Colonic mucosa (tissue), 4 donors: ENCODE measurements around the gene PAH. TPM values are rescaled to one million over a fixed set of nuclear protein-coding genes. Genes with fewer than 3 reads are reported as not detected.

Source experiments
- DNase-seq: peaks from one replicate; pipeline ENCODE4 v3.0.0-alpha.2; 2020
- H3K27ac ChIP-seq: fragments of 200-600 bp; one replicate; pipeline ENCODE4 v1.8.0; 2021
- H3K27me3 ChIP-seq: fragments of 200-600 bp; one replicate; pipeline ENCODE4 v1.8.0; 2021
- H3K36me3 ChIP-seq: fragments of 200-600 bp; one replicate; pipeline ENCODE4 v1.8.0; 2021
- H3K4me1 ChIP-seq: fragments of 200-600 bp; one replicate; pipeline ENCODE4 v1.8.0; 2021; ENCODE audit warnings: mild to moderate bottlenecking
- H3K4me3 ChIP-seq: fragments of 200-600 bp; one replicate; pipeline ENCODE4 v1.8.0; 2021
- H3K9ac ChIP-seq, 2 donors: one replicate each; pipeline ENCODE4 v1.7.0; 2013; ENCODE audit warnings: control low read depth in 2 of 2, low read depth in 2 of 2, low read length in 2 of 2
- H3K9me3 ChIP-seq: fragments of 200-600 bp; one replicate; pipeline ENCODE4 v1.8.0; 2021
- CTCF ChIP-seq: fragments of 200-600 bp; IDR thresholded peaks from one replicate; pipeline ENCODE4 v1.8.0; 2022; ENCODE audit warnings: antibody characterized with exemption, mild to moderate bottlenecking
- intact Hi-C: fragments of 100-400 bp; cut with DNase I; formaldehyde crosslinking; loops from one replicate; pipeline ENCODE4 v1.14.1; 2022
- total RNA-seq, 2 donors: library from RNA; stranded (reverse); fragmentation: NEBNext Ultra II Directional in 1 of 2; extraction: Animal tissue kit (Norgen Biotek cat#: 25700) in 1 of 2; gene quantifications; one replicate each; pipeline ENCODE4 v1.2.1, GENCODE V29; 2021
- donor health status: healthy.
- donor health status: DM: no; HTN: no; CAD: no.
- donor health status: DM: no; HTN: no; CAD: no.

Gene PAH
- total RNA-seq, 2 donors from 2014 or later = 0.11 to 1.3 TPM

- Histone ChIP-seq H3K36me3 (no peaks in the 10 kb centered on the region), H3K27me3 (no peaks in the 10 kb centered on the region), H3K9me3 (no peaks in the 10 kb centered on the region), H3K27ac (no peak overlapping the region), H3K9ac (no peak overlapping the region), H3K4me1 (no peaks in the 10 kb centered on the region), H3K4me3 (no peak overlapping the region)
- intact Hi-C loops = no loop called here
- DNase-seq = no peak
- no peak for TF ChIP-seq CTCF
Measured at GRCh38 chr12:102913453-102914226, 3.4 kb downstream of the PAH start.

GRCh38 chr12:102912258-102912657 is 4.8 kb downstream of the PAH start:
- Histone ChIP-seq H3K27ac (no peak overlapping the region), H3K9ac (no peak overlapping the region), H3K36me3 (no peaks in the 10 kb centered on the region), H3K4me1 (no peaks in the 10 kb centered on the region), H3K9me3 (no peaks in the 10 kb centered on the region), H3K4me3 (no peak overlapping the region), H3K27me3 (no peaks in the 10 kb centered on the region)
- no peak for TF ChIP-seq CTCF
- intact Hi-C loops = no loop called here
- DNase-seq = no peak

- intact Hi-C loops = no loop called here
- TF ChIP-seq CTCF = no peak
- H3K4me1 ChIP-seq = no peaks in the 10 kb centered on the region
- DNase-seq = no peak
- no peaks in the 10 kb centered on the region for H3K9me3 ChIP-seq
- no peak overlapping the region for H3K9ac ChIP-seq
- H3K4me3 ChIP-seq = no peak overlapping the region
- H3K27ac ChIP-seq = no peak overlapping the region
- H3K27me3 ChIP-seq = no peaks in the 10 kb centered on the region
- no peaks in the 10 kb centered on the region for H3K36me3 ChIP-seq
Measured at GRCh38 chr12:102911320-102911719, 5.7 kb downstream of the PAH start.

GRCh38 chr12:102910792-102911191 is 6.3 kb downstream of the PAH start:
- no peaks in the 10 kb centered on the region for H3K36me3 ChIP-seq
- H3K27me3 ChIP-seq = no peaks in the 10 kb centered on the region
- no peak overlapping the region for H3K9ac ChIP-seq
- no peak for DNase-seq
- H3K27ac ChIP-seq = no peak overlapping the region
- no peak overlapping the region for H3K4me3 ChIP-seq
- no peaks in the 10 kb centered on the region for H3K4me1 ChIP-seq
- no peak for TF ChIP-seq CTCF
- intact Hi-C loops = no loop called here
- H3K9me3 ChIP-seq = no peaks in the 10 kb centered on the region

- intact Hi-C loops = no loop called here
- TF ChIP-seq CTCF = no peak
- H3K9me3 ChIP-seq = no peaks in the 10 kb centered on the region
- no peaks in the 10 kb centered on the region for H3K36me3 ChIP-seq
- H3K4me1 ChIP-seq = no peaks in the 10 kb centered on the region
- no peak overlapping the region for H3K4me3 ChIP-seq
- DNase-seq = no peak
- no peaks in the 10 kb centered on the region for H3K27me3 ChIP-seq
- no peak overlapping the region for H3K9ac ChIP-seq
- H3K27ac ChIP-seq = no peak overlapping the region
Measured at GRCh38 chr12:102910137-102910536, 6.9 kb downstream of the PAH start.
